CD8-positive, alpha-beta memory T cell (primary cell): ENCODE data around the gene STEAP3. TPM values are rescaled to one million over a fixed set of nuclear protein-coding genes. Genes with fewer than 3 reads are reported as not detected.
A peak's percentile ranks its signal among the peaks of the same experiment; 100 is the strongest.

Source experiments
- CTCF ChIA-PET: fragments of 350-600 bp; sonication (Branson Sonifier 250); formaldehyde crosslinking; loops from one replicate; lab custom pipeline; 2021; ENCODE audit warnings: antibody characterized with exemption; lab: Charles Lee
- POLR2A ChIA-PET: fragments of 350-600 bp; sonication (Branson Sonifier 250); formaldehyde crosslinking; loops from one replicate; lab custom pipeline; 2021; ENCODE audit warnings: antibody characterized with exemption; lab: Charles Lee
- DNase-seq, 5 donors: peaks; one replicate each; pipeline versions ENCODE4 v3.0.0 to v3.0.0-alpha.2; 2020 to 2022; ENCODE audit warnings: mixed read lengths in 1 of 5
- H3K27ac ChIP-seq: one replicate; pipeline ENCODE4 v1.7.0; 2013; ENCODE audit warnings: low read depth, mild to moderate bottlenecking, low read length, moderate library complexity
- H3K27me3 ChIP-seq: 2 replicates; pipeline ENCODE4 v1.7.0; 2013; ENCODE audit warnings: low read length, mild to moderate bottlenecking; ENCODE audit not compliant: insufficient read depth, poor library complexity, severe bottlenecking
- H3K36me3 ChIP-seq: 2 replicates; pipeline ENCODE4 v1.7.0; 2013; ENCODE audit warnings: mild to moderate bottlenecking, low read length, moderate library complexity; ENCODE audit not compliant: insufficient read depth
- H3K4me1 ChIP-seq: 2 replicates; pipeline ENCODE4 v1.7.0; 2013; ENCODE audit warnings: mild to moderate bottlenecking, low read length, moderate library complexity; ENCODE audit not compliant: insufficient read depth
- H3K4me3 ChIP-seq: 2 replicates; pipeline ENCODE4 v1.7.0; 2013; ENCODE audit warnings: mild to moderate bottlenecking, low read length
- H3K9me3 ChIP-seq: 2 replicates; pipeline ENCODE4 v1.7.0; 2013; ENCODE audit warnings: mild to moderate bottlenecking, low read length
- H3K27ac Mint-ChIP-seq, 8 donors: one replicate each; pipeline ENCODE4 v1.8.0; 2020 to 2021; ENCODE audit warnings: mixed read lengths in 8 of 8, mild to moderate bottlenecking in 6 of 8, inconsistent platforms in 3 of 8, moderate library complexity in 3 of 8
- H3K27me3 Mint-ChIP-seq, 2 donors: one replicate each; pipeline ENCODE4 v1.8.0; 2020 to 2021; ENCODE audit warnings: mixed read lengths in 2 of 2, mild to moderate bottlenecking in 1 of 2, moderate library complexity in 1 of 2
- H3K36me3 Mint-ChIP-seq, 3 donors: one replicate each; pipeline ENCODE4 v1.8.0; 2020 to 2021; ENCODE audit warnings: mixed read lengths in 3 of 3, inconsistent platforms in 1 of 3, mild to moderate bottlenecking in 1 of 3
- H3K4me1 Mint-ChIP-seq, 3 donors: one replicate each; pipeline ENCODE4 v1.8.0; 2020 to 2021; ENCODE audit warnings: mixed read lengths in 3 of 3, inconsistent platforms in 1 of 3, mild to moderate bottlenecking in 1 of 3
- H3K4me3 Mint-ChIP-seq, 7 donors: one replicate each; pipeline ENCODE4 v1.8.0; 2020 to 2021; ENCODE audit warnings: mixed read lengths in 7 of 7, mild to moderate bottlenecking in 6 of 7, moderate library complexity in 4 of 7, inconsistent platforms in 2 of 7
- H3K9me3 Mint-ChIP-seq, 5 donors: one replicate each; pipeline ENCODE4 v1.8.0; 2020 to 2022; ENCODE audit warnings: mixed read lengths in 5 of 5, mild to moderate bottlenecking in 3 of 5, moderate library complexity in 2 of 5, inconsistent platforms in 1 of 5
- polyA plus RNA-seq: library from polyadenylated mRNA; unstranded; fragments of 300-500 nt; fragmentation: Illumina TruSeq; gene quantifications from one replicate; pipeline ENCODE4 v1.2.3, GENCODE V29; 2021
- total RNA-seq, 2 experiments: library from RNA; stranded (reverse); gene quantifications; one replicate each; pipeline ENCODE4 v1.2.3, GENCODE V29; 2021

Gene STEAP3
- total and polyA plus RNA-seq, 3 experiments from 2014 or later = 0.11 to 0.41 (median 0.22) TPM

GRCh38 chr2:119231975-119232665 lies 8.5 kb downstream of the STEAP3 start:
- no peaks in the 10 kb centered on the region for H3K4me1 ChIP-seq
- ChIA-PET CTCF (no interaction called here), POLR2A (no interaction called here)
- no peak overlapping the region for H3K27ac ChIP-seq
- no peak for DNase-seq
- no peaks in the 10 kb centered on the region for H3K27me3 Mint-ChIP-seq
- no peaks in the 10 kb centered on the region for H3K36me3 Mint-ChIP-seq
- no peaks in the 10 kb centered on the region for H3K9me3 Mint-ChIP-seq
- H3K36me3 ChIP-seq = no peaks in the 10 kb centered on the region
- no peaks in the 10 kb centered on the region for H3K4me1 Mint-ChIP-seq
- H3K27me3 ChIP-seq = no peaks in the 10 kb centered on the region
- no peak overlapping the region for H3K27ac Mint-ChIP-seq
- no peak overlapping the region for H3K4me3 ChIP-seq
- no peak overlapping the region for H3K4me3 Mint-ChIP-seq
- H3K9me3 ChIP-seq = no peaks in the 10 kb centered on the region

GRCh38 chr2:119232666-119232993 lies 9.0 kb downstream of the STEAP3 start:
- no peaks in the 10 kb centered on the region for H3K4me1 ChIP-seq
- no peak overlapping the region for H3K27ac ChIP-seq
- Mint-ChIP-seq H3K27me3 (no peaks in the 10 kb centered on the region), H3K4me3 (no peak overlapping the region), H3K4me1 (peaks cover 0 to 4% (median under 1%) of the 10 kb centered on the region in 3 donors), H3K9me3 (no peaks in the 10 kb centered on the region), H3K36me3 (no peaks in the 10 kb centered on the region), H3K27ac (no peak overlapping the region)
- DNase-seq = no peak
- POLR2A ChIA-PET = no interaction called here
- no peak overlapping the region for H3K4me3 ChIP-seq
- no peaks in the 10 kb centered on the region for H3K27me3 ChIP-seq
- H3K9me3 ChIP-seq = no peaks in the 10 kb centered on the region
- no peaks in the 10 kb centered on the region for H3K36me3 ChIP-seq
- CTCF ChIA-PET = no interaction called here

GRCh38 chr2:119233326-119234020 lies 9.8 kb downstream of the STEAP3 start:
- H3K36me3 ChIP-seq = no peaks in the 10 kb centered on the region
- no peaks in the 10 kb centered on the region for H3K4me1 ChIP-seq
- H3K27me3 Mint-ChIP-seq = peaks cover 0 to 2% of the 10 kb centered on the region in 2 donors
- peak overlapping the region in 1 of 8 donors; percentile 9 for H3K27ac Mint-ChIP-seq
- DNase-seq = no peak
- no peaks in the 10 kb centered on the region for H3K9me3 Mint-ChIP-seq
- no peak overlapping the region for H3K4me3 Mint-ChIP-seq
- no peaks in the 10 kb centered on the region for H3K9me3 ChIP-seq
- no peaks in the 10 kb centered on the region for H3K36me3 Mint-ChIP-seq
- H3K4me3 ChIP-seq = no peak overlapping the region
- peaks cover 0 to 4% (median 3%) of the 10 kb centered on the region in 3 donors for H3K4me1 Mint-ChIP-seq
- no peaks in the 10 kb centered on the region for H3K27me3 ChIP-seq
- POLR2A ChIA-PET = no interaction called here
- CTCF ChIA-PET = interaction anchor here (0.6 kb wide), 1 partner anchor 46 kb away, joined by 3 read pairs; no protein-coding TSS in a partner anchor
- no peak overlapping the region for H3K27ac ChIP-seq

GRCh38 chr2:119234021-119235019 lies 10.7 kb downstream of the STEAP3 start:
- DNase-seq = no peak
- Histone ChIP-seq H3K27me3 (no peaks in the 10 kb centered on the region), H3K4me3 (no peak overlapping the region), H3K27ac (no peak overlapping the region), H3K9me3 (no peaks in the 10 kb centered on the region), H3K4me1 (no peaks in the 10 kb centered on the region), H3K36me3 (no peaks in the 10 kb centered on the region)
- H3K4me1 Mint-ChIP-seq = peaks cover 0 to 4% (median 3%) of the 10 kb centered on the region in 3 donors
- CTCF ChIA-PET = no interaction called here
- no peak overlapping the region for H3K27ac Mint-ChIP-seq
- H3K27me3 Mint-ChIP-seq = peaks cover 0 to 2% of the 10 kb centered on the region in 2 donors
- H3K4me3 Mint-ChIP-seq = no peak overlapping the region
- H3K36me3 Mint-ChIP-seq = no peaks in the 10 kb centered on the region
- no peaks in the 10 kb centered on the region for H3K9me3 Mint-ChIP-seq
- POLR2A ChIA-PET = no interaction called here

GRCh38 chr2:119236796-119237195 lies 13.2 kb downstream of the STEAP3 start:
- Histone ChIP-seq H3K4me3 (no peak overlapping the region), H3K27me3 (no peaks in the 10 kb centered on the region), H3K36me3 (no peaks in the 10 kb centered on the region), H3K4me1 (no peaks in the 10 kb centered on the region), H3K9me3 (no peaks in the 10 kb centered on the region), H3K27ac (no peak overlapping the region)
- ChIA-PET CTCF (no interaction called here), POLR2A (no interaction called here)
- H3K27me3 Mint-ChIP-seq = peaks cover 0 to 2% of the 10 kb centered on the region in 2 donors
- no peak for DNase-seq
- H3K4me1 Mint-ChIP-seq = peaks cover 0 to 4% (median 3%) of the 10 kb centered on the region in 3 donors
- no peaks in the 10 kb centered on the region for H3K36me3 Mint-ChIP-seq
- H3K27ac Mint-ChIP-seq = no peak overlapping the region
- no peak overlapping the region for H3K4me3 Mint-ChIP-seq
- no peaks in the 10 kb centered on the region for H3K9me3 Mint-ChIP-seq

GRCh38 chr2:119240311-119241204 lies 16.9 kb downstream of the STEAP3 start:
- Mint-ChIP-seq H3K9me3 (no peaks in the 10 kb centered on the region), H3K4me3 (no peak overlapping the region), H3K36me3 (no peaks in the 10 kb centered on the region), H3K4me1 (peaks cover 0 to 4% (median 3%) of the 10 kb centered on the region in 3 donors), H3K27me3 (peaks cover 0 to 2% of the 10 kb centered on the region in 2 donors), H3K27ac (no peak overlapping the region)
- no peaks in the 10 kb centered on the region for H3K36me3 ChIP-seq
- H3K27me3 ChIP-seq = no peaks in the 10 kb centered on the region
- H3K4me1 ChIP-seq = no peaks in the 10 kb centered on the region
- H3K4me3 ChIP-seq = no peak overlapping the region
- ChIA-PET POLR2A (no interaction called here), CTCF (no interaction called here)
- no peak for DNase-seq
- H3K27ac ChIP-seq = no peak overlapping the region
- no peaks in the 10 kb centered on the region for H3K9me3 ChIP-seq

GRCh38 chr2:119241205-119241532 lies 17.5 kb downstream of the STEAP3 start:
- Histone ChIP-seq H3K27me3 (no peaks in the 10 kb centered on the region), H3K4me1 (no peaks in the 10 kb centered on the region), H3K27ac (no peak overlapping the region), H3K9me3 (no peaks in the 10 kb centered on the region), H3K4me3 (no peak overlapping the region), H3K36me3 (no peaks in the 10 kb centered on the region)
- Mint-ChIP-seq H3K9me3 (no peaks in the 10 kb centered on the region), H3K27ac (no peak overlapping the region), H3K27me3 (peaks cover 0 to 2% of the 10 kb centered on the region in 2 donors), H3K4me3 (no peak overlapping the region), H3K36me3 (no peaks in the 10 kb centered on the region), H3K4me1 (peaks cover 0 to 4% (median 3%) of the 10 kb centered on the region in 3 donors)
- ChIA-PET POLR2A (no interaction called here), CTCF (no interaction called here)
- no peak for DNase-seq
